Measurements from ENCODE around the gene SGPP1. TPM values are rescaled to one million over a fixed set of nuclear protein-coding genes. Genes with fewer than 3 reads are reported as not detected.
"Not testable (repeated sequence)": the region's sequence is repeated elsewhere in the genome, so short reads cannot be mapped to it uniquely, and the experiment has no call there.

SGPP1 gene
- polyA plus RNA-seq, 1 donor (not counting 4 experiments of a cell fraction or from before 2014, with no cell fraction given) = 28.7 TPM

DNA sequence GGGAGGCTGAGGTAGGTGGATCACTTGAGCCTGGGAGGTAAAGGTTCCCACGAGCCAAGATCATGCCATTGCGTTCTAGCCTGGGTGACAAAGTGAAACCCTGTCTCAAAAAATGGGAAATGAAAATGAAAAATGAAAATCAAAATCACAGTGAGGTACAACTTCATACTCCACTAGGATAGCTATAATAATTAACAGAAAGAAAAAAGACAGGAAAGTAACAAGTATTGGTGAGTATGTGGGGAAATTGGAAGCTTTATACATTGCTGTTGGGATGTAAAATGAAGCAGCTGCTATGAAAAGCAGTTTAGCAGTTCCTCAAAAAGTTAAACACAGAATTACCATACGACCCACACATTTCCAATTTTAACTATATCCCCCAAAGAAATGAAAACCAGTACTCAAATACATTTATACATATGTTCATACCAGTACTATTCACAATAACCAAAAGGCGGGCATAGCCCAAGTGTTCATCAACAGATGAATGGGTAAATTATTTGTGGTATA, 22.2 kb downstream of the SGPP1 start:
- Histone ChIP-seq H3K9ac (ENCODE audit: control insufficient read depth, extremely low read depth, insufficient read depth, low read length) (no peak overlapping the region), H4K20me1 (ENCODE audit: control insufficient read depth, extremely low read depth, insufficient read depth, low read length) (no peaks in the 10 kb centered on the region), H3K9me1 (ENCODE audit: control insufficient read depth, extremely low read depth, insufficient read depth, low read length) (no peaks in the 10 kb centered on the region), H3K4me3 (ENCODE audit: control insufficient read depth in 2 of 3, extremely low read depth in 1 of 3, insufficient read depth in 2 of 3, low read depth in 1 of 3, low read length in 3 of 3) (no peak overlapping the region), H3K36me3 (ENCODE audit: control insufficient read depth in 2 of 2, extremely low read depth in 1 of 2, insufficient read depth in 2 of 2, low read length in 2 of 2) (no peaks in the 10 kb centered on the region), H3K4me1 (ENCODE audit: control insufficient read depth, extremely low read depth, insufficient read depth, low read length) (no peaks in the 10 kb centered on the region), H2AFZ (ENCODE audit: control insufficient read depth, low read length) (no peak overlapping the region), H3K27ac (ENCODE audit: control insufficient read depth, insufficient read depth, low read length) (no peak overlapping the region), H3K9me3 (ENCODE audit: control insufficient read depth, low read depth, low read length) (no peaks in the 10 kb centered on the region), H3K4me2 (ENCODE audit: control insufficient read depth, extremely low read depth, insufficient read depth, low read depth, low read length) (no peak overlapping the region), H3K79me2 (ENCODE audit: control insufficient read depth, insufficient read depth, low read length) (peaks cover 35% of the 10 kb centered on the region), H3K27me3 (ENCODE audit: control insufficient read depth, extremely low read depth, insufficient read depth, low read length) (no peaks in the 10 kb centered on the region)
- DNase-seq (ENCODE audit: low read depth, low spot score) (no peak), FAIRE-seq (no peak)
- dilution Hi-C loops (cut with MboI; ENCODE audit: extremely low pct_ligation_motif_present, low sequenced_read_pairs) = no loop called here
- no peak for TF ChIP-seq EZH2 (IDR thresholded peaks at IDR 0.05; ENCODE audit: low read length)
- TF ChIP-seq, protein P1, sequence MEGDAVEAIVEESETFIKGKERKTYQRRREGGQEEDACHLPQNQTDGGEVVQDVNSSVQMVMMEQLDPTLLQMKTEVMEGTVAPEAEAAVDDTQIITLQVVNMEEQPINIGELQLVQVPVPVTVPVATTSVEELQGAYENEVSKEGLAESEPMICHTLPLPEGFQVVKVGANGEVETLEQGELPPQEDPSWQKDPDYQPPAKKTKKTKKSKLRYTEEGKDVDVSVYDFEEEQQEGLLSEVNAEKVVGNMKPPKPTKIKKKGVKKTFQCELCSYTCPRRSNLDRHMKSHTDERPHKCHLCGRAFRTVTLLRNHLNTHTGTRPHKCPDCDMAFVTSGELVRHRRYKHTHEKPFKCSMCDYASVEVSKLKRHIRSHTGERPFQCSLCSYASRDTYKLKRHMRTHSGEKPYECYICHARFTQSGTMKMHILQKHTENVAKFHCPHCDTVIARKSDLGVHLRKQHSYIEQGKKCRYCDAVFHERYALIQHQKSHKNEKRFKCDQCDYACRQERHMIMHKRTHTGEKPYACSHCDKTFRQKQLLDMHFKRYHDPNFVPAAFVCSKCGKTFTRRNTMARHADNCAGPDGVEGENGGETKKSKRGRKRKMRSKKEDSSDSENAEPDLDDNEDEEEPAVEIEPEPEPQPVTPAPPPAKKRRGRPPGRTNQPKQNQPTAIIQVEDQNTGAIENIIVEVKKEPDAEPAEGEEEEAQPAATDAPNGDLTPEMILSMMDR (optimal IDR thresholded peaks at IDR 0.05 in 1 of 3, IDR thresholded peaks at IDR 0.05 in 1 of 3, conservative IDR thresholded peaks at IDR 0.05 in 1 of 3; ENCODE audit: extremely low read depth in 1 of 3, insufficient read depth in 2 of 3, low read length in 3 of 3) = no peak

DNA sequence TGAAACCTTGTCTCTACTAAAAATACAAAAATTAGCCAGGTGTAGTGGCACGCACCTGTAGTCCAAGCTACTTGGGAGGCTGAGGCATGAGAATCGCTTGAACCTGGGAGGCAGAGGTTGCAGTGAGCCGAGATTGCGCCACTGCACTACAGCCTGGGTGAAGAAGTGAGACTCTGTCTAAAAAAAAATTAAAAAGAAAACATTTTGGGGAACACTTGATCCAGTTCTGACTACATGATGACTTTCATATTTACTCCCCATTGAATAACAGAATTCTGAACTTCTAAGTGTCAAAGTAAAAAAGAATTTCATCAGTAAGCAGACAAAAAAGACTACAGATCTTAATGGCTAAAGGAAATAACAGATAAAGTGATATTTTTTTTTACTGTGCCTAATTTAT, 25.3 kb downstream of the SGPP1 start:
- H3K27me3 ChIP-seq (ENCODE audit: control insufficient read depth, extremely low read depth, insufficient read depth, low read length); H2AFZ ChIP-seq (ENCODE audit: control insufficient read depth, low read length); H3K4me1 ChIP-seq (ENCODE audit: control insufficient read depth, extremely low read depth, insufficient read depth, low read length); dilution Hi-C loops (cut with MboI; ENCODE audit: extremely low pct_ligation_motif_present, low sequenced_read_pairs); DNase-seq (ENCODE audit: low read depth, low spot score); H3K27ac ChIP-seq (ENCODE audit: control insufficient read depth, insufficient read depth, low read length); H3K9me1 ChIP-seq (ENCODE audit: control insufficient read depth, extremely low read depth, insufficient read depth, low read length); H3K9ac ChIP-seq (ENCODE audit: control insufficient read depth, extremely low read depth, insufficient read depth, low read length); FAIRE-seq; H3K9me3 ChIP-seq (ENCODE audit: control insufficient read depth, low read depth, low read length); H4K20me1 ChIP-seq (ENCODE audit: control insufficient read depth, extremely low read depth, insufficient read depth, low read length); H3K4me3 ChIP-seq (ENCODE audit: control insufficient read depth in 2 of 3, extremely low read depth in 1 of 3, insufficient read depth in 2 of 3, low read depth in 1 of 3, low read length in 3 of 3); H3K4me2 ChIP-seq (ENCODE audit: control insufficient read depth, extremely low read depth, insufficient read depth, low read depth, low read length); H3K36me3 ChIP-seq (ENCODE audit: control insufficient read depth in 2 of 2, extremely low read depth in 1 of 2, insufficient read depth in 2 of 2, low read length in 2 of 2): not testable (repeated sequence)
- H3K79me2 ChIP-seq (ENCODE audit: control insufficient read depth, insufficient read depth, low read length) = peaks cover 28% of the 10 kb centered on the region
